IPS-18a (cell line): ENCODE measurements around the gene ANKRD33B.

Experiments
- H3K27ac ChIP-seq: one replicate; pipeline ENCODE4 v1.5.1; 2013; ENCODE audit warnings: low read length
- H3K27me3 ChIP-seq: one replicate; pipeline ENCODE4 v1.6.1; 2013; ENCODE audit warnings: mild to moderate bottlenecking, low read length; ENCODE audit not compliant: control insufficient read depth, insufficient read depth
- H3K36me3 ChIP-seq: one replicate; pipeline ENCODE4 v1.6.1; 2013; ENCODE audit warnings: low read depth, low read length; ENCODE audit not compliant: control insufficient read depth
- H3K4me1 ChIP-seq: one replicate; pipeline ENCODE4 v1.6.1; 2013; ENCODE audit warnings: low read depth, low read length; ENCODE audit not compliant: control insufficient read depth
- H3K4me3 ChIP-seq: one replicate; pipeline ENCODE4 v1.5.1; 2013; ENCODE audit warnings: low read length
- H3K9ac ChIP-seq: one replicate; pipeline ENCODE4 v1.6.1; 2013; ENCODE audit warnings: mild to moderate bottlenecking, low read length, moderate library complexity
- H3K9me3 ChIP-seq: one replicate; pipeline ENCODE4 v1.6.1; 2013; ENCODE audit warnings: low read depth, low read length; ENCODE audit not compliant: control insufficient read depth

ANKRD33B gene

DNA sequence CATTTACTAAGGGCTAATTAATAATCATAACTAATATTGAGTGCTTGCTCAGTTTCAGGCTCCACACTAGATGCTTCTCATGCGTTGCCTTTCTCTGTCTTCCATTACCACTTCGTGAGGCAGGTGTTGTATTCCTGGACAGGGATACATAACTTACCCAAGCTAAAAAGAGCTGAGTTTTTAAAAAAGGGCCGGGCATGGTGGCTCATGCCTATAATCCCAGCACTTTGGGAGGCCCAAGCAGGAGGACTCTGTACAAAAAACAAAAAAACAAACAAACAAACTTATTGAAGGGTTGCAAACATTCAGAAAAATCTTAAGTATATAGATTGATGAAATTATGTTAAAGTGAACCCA, 12.1 kb upstream of the ANKRD33B start:
- Histone ChIP-seq H3K9me3 (no peaks in the 10 kb centered on the region), H3K9ac (no peak overlapping the region), H3K4me1 (peaks cover 22% of the 10 kb centered on the region), H3K27me3 (no peaks in the 10 kb centered on the region), H3K4me3 (no peak overlapping the region), H3K36me3 (no peaks in the 10 kb centered on the region), H3K27ac (peak overlapping the region; percentile 10)

DNA sequence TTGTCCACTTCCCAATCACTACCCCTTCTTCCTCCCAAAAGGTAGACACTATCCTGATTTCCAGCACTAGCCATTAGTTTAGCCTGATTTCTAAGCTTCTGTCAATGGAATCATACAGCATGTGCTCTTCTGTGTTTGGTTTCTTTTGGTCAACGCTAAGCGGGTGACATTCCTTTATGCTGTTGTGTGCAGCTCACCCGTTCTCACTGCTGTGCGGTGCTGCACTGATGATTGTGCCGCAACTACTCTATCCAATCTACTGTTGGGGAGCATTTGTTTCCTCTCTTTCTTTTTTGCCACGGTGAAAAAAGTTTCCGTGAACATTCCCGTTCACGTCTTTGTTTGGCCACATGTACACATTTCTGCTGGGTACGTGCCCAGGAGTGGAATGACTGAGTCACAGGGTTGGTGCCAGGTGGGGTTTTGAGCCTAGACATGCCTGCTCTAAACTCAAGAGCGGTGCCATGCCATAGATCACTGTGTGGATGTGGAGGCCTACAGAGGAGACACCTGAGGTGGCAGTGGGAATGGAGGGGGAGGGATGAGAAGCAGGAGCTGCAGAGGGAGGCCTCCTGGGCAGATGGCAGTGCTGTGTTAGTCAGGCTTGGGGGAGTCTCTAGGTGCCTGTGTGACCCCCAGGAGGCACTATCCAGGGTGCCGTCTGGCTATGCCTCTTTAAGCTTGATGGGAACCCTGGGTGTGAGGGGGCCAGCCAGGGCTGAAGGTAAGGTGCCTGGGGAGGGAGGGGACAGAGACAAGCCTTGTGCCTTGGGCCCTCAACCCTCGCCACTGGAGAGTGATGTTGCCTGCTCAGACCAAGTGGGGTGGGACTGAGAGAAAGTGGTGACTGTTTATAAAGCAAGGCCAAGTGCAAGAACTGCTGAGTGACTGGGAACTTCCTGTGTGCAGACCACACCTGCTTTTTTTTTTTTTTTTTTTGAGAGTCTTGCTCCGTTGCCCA, 11.4 kb upstream of the ANKRD33B start:
- no peaks in the 10 kb centered on the region for H3K36me3 ChIP-seq
- H3K4me3 ChIP-seq = no peak overlapping the region
- peak overlapping the region; percentile 10 for H3K27ac ChIP-seq
- H3K27me3 ChIP-seq = no peaks in the 10 kb centered on the region
- H3K4me1 ChIP-seq = peaks cover 22% of the 10 kb centered on the region
- no peak overlapping the region for H3K9ac ChIP-seq
- H3K9me3 ChIP-seq = no peaks in the 10 kb centered on the region

DNA sequence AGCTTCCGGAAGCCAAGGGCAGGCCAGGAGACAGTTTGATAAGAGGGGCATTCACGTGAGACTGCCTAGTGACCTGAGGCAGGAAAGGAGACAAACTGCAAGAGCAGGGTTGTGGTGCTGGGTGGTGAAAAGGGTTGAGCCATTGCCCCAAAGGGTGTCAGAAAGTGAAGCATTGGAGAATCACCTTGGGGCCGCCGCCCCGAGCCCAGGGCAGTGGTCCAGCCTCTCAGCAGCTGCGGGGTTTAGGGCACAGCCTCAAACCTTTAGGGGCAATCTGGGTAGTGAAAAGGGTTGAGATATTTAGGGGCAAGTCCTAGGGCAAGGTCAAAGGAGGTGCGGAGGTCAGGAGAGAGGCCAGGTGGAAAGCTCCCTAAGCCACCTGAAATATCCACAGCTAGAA, 10.4 kb upstream of the ANKRD33B start:
- H3K9me3 ChIP-seq = no peaks in the 10 kb centered on the region
- no peaks in the 10 kb centered on the region for H3K27me3 ChIP-seq
- H3K4me1 ChIP-seq = peaks cover 22% of the 10 kb centered on the region
- no peak overlapping the region for H3K27ac ChIP-seq
- no peak overlapping the region for H3K9ac ChIP-seq
- no peaks in the 10 kb centered on the region for H3K36me3 ChIP-seq
- no peak overlapping the region for H3K4me3 ChIP-seq

DNA sequence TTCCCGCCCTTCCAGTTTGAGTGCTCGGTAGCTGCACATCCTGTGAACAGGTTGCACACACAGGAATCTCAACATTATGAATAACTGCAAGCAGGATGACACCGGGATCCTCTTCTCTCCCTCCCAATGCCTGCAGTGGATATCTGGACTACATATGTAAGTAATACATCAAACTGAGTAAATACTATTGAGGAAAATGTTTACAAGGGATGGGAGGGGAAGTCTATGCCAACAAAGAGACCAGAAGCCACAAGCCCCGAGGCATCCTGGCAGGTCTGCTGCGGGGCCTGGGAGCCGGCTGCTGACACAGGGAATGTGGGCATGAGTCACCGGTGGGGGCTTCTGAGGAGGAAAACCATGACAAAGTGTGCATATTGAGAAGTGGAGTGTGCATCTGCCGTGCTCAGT, 8.6 kb upstream of the ANKRD33B start:
- H3K9me3 ChIP-seq = no peaks in the 10 kb centered on the region
- H3K27ac ChIP-seq = no peak overlapping the region

DNA sequence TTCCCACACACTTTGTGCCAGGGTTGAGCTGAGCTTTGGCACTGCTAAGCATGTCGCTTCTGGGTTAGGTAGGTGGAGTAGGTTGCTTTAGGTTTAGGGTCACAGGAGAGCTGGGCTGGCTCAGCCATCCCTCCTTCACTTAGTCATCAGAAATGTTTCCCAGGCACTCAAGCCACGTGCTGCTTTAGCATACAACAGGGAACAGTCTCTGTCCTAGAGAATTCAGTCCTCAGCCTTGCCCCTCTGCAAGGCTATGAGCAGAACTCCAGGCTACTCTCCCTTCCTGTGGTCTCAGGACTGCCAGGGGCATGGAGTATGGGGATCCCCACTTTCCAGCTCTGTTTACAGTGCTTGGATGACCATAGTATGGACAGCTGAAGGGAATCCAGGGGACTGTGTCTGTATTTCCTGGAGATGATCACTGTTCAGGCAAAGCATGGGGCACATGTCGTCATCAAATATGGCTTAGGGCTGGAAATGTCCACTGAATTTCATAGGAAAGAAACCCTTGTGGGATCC, 7.5 kb upstream of the ANKRD33B start:
- no peak overlapping the region for H3K27ac ChIP-seq
- H3K4me3 ChIP-seq = no peak overlapping the region
- peaks cover 10% of the 10 kb centered on the region for H3K4me1 ChIP-seq
- no peaks in the 10 kb centered on the region for H3K36me3 ChIP-seq
- no peaks in the 10 kb centered on the region for H3K9me3 ChIP-seq
- no peak overlapping the region for H3K9ac ChIP-seq
- H3K27me3 ChIP-seq = peaks cover 21% of the 10 kb centered on the region

More for the DNA sequence above, 8.6 kb upstream of the ANKRD33B start:
- Histone ChIP-seq H3K4me1 (peaks cover 19% of the 10 kb centered on the region), H3K36me3 (no peaks in the 10 kb centered on the region), H3K9ac (no peak overlapping the region), H3K27me3 (peaks cover 10% of the 10 kb centered on the region), H3K4me3 (no peak overlapping the region)

DNA sequence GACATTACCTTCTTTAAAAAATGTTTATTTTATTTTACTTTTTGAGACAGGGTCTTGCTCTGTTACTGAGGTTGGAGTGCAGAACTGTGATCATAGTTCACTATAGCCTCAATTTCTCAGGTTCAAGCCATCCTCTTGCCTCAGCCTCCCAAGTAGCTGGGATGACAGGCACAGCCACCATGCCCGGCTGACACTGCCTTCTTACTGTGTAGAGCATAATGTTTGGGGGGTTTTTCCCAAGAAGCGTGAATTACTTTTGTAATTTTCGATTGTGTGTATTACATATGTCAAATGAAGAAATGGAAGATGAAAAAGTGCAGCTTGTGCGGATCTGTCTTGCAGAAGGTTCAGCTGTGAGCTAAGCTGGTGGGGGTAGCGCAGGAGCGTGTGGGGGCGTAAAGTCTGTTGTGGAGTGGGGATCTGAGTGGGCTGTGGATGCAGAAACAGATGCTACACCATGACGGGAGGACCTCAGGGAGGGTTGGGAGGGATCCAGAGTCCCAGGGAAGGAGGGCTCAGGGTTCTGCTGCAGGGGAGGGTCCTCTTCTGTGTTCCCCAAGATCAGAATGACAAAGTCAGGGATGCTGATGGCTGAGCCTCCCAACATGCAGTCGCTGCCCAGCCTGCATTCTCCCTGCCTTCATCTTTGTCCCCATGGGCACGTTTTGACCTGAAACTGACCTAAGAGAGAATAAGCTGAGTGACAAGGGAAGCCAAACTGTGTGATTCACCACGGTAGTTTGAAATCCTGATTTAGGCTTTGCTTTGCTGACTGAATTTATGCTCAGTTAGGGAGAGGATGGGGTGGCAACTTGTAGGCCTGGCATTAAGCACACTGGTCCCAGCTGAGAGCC, 6.8 kb upstream of the ANKRD33B start:
- Histone ChIP-seq H3K4me3 (no peak overlapping the region), H3K4me1 (peaks cover 4% of the 10 kb centered on the region), H3K27ac (no peak overlapping the region), H3K27me3 (peaks cover 28% of the 10 kb centered on the region), H3K36me3 (no peaks in the 10 kb centered on the region), H3K9ac (no peak overlapping the region), H3K9me3 (no peaks in the 10 kb centered on the region)

DNA sequence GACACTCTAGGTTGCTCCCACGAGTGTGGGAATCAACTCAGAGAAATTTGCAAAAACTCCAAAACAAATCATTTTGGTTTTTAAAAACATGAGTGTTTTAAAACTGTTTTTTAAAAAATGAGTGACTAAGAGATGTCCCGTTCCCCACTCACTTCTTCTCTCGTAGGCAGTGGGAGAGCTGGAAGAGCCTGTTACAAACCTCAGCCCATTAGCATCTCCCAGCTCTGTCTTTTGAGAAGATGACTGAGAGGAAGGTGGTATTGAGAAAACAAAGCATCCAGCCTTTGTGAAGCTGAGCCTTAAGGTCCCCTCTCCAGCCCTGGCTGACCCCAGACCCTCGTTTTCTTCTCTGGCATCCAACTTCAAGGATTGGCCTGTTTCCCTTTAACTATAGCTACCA, 4.7 kb upstream of the ANKRD33B start:
- Histone ChIP-seq H3K27ac (no peak overlapping the region), H3K4me1 (no peaks in the 10 kb centered on the region), H3K9me3 (no peaks in the 10 kb centered on the region)

DNA sequence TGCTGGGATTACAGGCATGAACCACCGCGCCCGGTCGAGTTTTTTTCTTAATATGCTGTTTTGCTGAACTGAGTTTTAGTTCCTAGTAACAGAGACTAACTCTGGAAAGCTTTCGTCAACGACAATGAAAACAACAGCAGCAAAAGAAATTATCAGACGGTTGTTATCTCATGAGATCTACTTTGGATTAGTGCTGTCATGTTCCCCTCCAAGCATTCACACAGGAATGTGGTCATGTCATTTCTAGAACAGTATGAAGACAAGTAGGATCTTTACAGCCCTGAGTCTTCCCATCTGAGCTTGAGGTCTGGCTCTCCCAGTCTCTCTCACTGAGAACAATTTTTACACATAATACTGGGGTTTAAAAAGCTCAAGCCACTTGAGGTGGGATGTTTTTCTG, 4.0 kb upstream of the ANKRD33B start:
- H3K9me3 ChIP-seq = no peaks in the 10 kb centered on the region
- H3K9ac ChIP-seq = no peak overlapping the region
- H3K4me1 ChIP-seq = no peaks in the 10 kb centered on the region
- H3K36me3 ChIP-seq = no peaks in the 10 kb centered on the region
- no peak overlapping the region for H3K4me3 ChIP-seq
- no peak overlapping the region for H3K27ac ChIP-seq
- H3K27me3 ChIP-seq = peaks cover 51% of the 10 kb centered on the region

More for the DNA sequence above, 4.7 kb upstream of the ANKRD33B start:
- Histone ChIP-seq H3K36me3 (no peaks in the 10 kb centered on the region), H3K4me3 (no peak overlapping the region), H3K27me3 (peaks cover 45% of the 10 kb centered on the region), H3K9ac (no peak overlapping the region)

DNA sequence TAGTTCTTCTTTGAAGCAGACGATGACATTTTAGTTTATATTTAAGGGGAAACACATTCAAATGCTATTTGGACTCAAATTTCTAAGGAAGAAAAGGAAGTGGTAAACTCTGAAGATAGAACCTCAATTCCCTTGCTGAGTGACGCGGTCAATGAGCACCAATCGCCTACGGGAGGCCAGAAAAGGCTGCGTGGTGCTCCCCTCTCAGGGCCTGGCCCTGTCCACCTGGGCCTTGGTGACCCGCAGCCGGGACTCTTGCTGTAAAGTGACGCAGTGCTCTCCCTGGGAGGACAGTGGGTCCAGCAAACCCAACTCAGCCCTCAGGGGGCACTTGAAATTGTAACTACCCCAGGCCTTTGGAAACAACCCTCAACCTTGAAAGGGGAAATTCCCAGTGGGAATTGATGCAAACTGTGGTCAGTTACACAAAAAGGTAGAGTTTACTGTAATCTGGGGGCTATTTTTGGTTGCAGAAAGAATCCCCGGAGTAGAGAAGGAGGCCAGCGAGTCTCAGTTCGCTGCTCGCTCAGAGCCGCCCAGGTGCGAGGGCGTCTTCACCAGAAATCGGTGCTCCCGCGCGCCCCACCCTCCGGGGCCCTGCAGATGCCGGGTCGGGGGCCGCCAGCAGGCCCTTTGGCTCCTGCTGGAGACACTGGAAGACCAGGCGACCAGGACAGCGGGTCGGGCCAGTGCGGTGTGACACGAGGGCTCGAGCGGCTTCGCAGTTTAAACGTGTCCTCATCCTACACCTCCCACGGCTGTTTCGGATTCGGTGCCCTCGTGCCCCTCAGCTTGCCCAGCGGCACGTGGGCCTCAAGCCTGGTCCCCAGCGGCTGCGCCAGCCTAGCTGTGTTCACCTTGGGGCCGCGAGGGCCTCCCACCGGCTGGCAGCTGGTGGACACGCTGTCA, 1.4 kb upstream of the ANKRD33B start:
- peaks cover 8% of the 10 kb centered on the region for H3K4me1 ChIP-seq
- no peaks in the 10 kb centered on the region for H3K9me3 ChIP-seq
- H3K4me3 ChIP-seq = peak overlapping the region; percentile 57
- no peak overlapping the region for H3K27ac ChIP-seq
- H3K27me3 ChIP-seq = peaks cover 77% of the 10 kb centered on the region
- H3K9ac ChIP-seq = no peak overlapping the region
- H3K36me3 ChIP-seq = no peaks in the 10 kb centered on the region

DNA sequence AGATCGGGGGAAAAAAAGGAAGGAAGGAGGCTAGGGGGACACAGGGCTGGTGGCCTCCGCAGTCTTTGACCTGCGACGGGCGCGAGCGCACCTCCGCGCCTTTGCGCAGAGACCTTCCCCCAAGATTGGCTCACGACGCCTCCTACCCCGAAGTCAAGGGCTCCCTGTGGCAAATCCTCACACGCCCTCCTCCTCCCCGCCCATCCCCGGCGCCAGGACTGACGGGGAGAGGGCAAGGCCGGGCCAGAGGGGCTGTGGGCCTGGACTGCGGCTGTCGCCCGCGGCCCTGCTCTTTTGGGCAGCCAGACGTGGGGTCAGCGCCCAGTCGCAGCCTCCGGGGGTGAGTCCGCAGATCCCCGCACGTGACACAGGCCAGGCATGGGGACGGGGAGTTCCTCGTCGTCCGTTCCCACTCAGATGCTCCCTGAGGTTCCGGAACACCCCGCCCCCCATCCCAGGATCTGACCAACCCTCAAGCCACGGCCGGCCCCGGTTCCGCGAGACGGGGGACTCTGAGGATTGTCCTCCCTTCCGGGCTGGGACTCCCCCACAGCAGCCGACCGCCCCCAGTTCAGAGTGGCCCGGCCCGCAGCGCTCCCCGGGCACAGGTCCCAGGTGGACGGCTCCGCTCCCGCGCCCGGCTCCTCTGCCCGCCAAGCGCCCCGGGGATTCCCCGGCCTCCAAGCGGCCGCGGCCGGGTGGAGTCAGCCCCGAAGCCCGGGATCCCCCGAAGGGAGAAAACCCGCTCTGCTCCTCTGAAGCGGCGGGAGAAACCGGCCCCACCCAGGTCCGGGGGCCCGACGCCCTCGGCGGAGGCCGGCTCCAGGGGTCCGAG, 543 bp upstream of the ANKRD33B start:
- Histone ChIP-seq H3K4me1 (peaks cover 8% of the 10 kb centered on the region), H3K36me3 (no peaks in the 10 kb centered on the region), H3K9ac (no peak overlapping the region), H3K4me3 (peak overlapping the region; percentile 57), H3K9me3 (no peaks in the 10 kb centered on the region), H3K27me3 (peaks cover 85% of the 10 kb centered on the region), H3K27ac (no peak overlapping the region)
